Hepatocyte (in vitro differentiated cells): ENCODE results near the gene SLC1A4.

Experiments
- CTCF ChIP-seq: fragments of 200-600 bp; sonication (generic); IDR thresholded peaks from 2 replicates; pipeline ENCODE4 v1.5.1; 2016; ENCODE audit warnings: antibody characterized with exemption, mild to moderate bottlenecking; ENCODE audit not compliant: poor library complexity
- EZH2 ChIP-seq: fragments of 200-600 bp; sonication (generic); IDR thresholded peaks from 2 replicates; pipeline ENCODE4 v1.6.1; 2016; ENCODE audit warnings: antibody characterized with exemption, mild to moderate bottlenecking, borderline replicate concordance
- EZH2phosphoT487 ChIP-seq: fragments of 200-600 bp; sonication (generic); IDR thresholded peaks from one replicate; pipeline ENCODE4 v1.6.1; 2018; ENCODE audit warnings: antibody characterized with exemption, mild to moderate bottlenecking, low read depth, moderate library complexity; ENCODE audit not compliant: unreplicated experiment, severe bottlenecking

- TF ChIP-seq CTCF: no peak
- no peak for TF ChIP-seq EZH2
- TF ChIP-seq EZH2phosphoT487: no peak
Observed at GRCh38 chr2:65026154-65026553, 37.0 kb downstream of the SLC1A4 start.
